HepG2 (cell line): ENCODE results near the gene PRR14. TPM values are rescaled to one million over a fixed set of nuclear protein-coding genes. Genes with fewer than 3 reads are reported as not detected.
A peak's percentile ranks its signal among the peaks of the same experiment; 100 is the strongest.

Source experiments
- ARID3A ChIP-seq: IDR thresholded peaks from 2 replicates; pipeline ENCODE4 v1.6.1; 2012; ENCODE audit warnings: low read depth, low read length, improper control_type of control experiment
- ATF1 ChIP-seq: IDR thresholded peaks from 2 replicates; pipeline ENCODE4 v1.6.1; 2016; ENCODE audit warnings: mild to moderate bottlenecking, control low read depth
- CENPBD1 ChIP-seq: sonication (generic); formaldehyde crosslinking; IDR thresholded peaks from 2 replicates; pipeline ENCODE4 v1.8.0; 2022; ENCODE audit warnings: missing genetic modification reagents, low read depth, mild to moderate bottlenecking, borderline replicate concordance
- DPF2 ChIP-seq: sonication (generic); formaldehyde crosslinking; IDR thresholded peaks from 2 replicates; pipeline ENCODE4 v1.4.0; 2020; ENCODE audit warnings: mild to moderate bottlenecking, low read depth, missing genetic modification reagents, borderline replicate concordance
- FOXO4 ChIP-seq: sonication (generic); formaldehyde crosslinking; conservative IDR thresholded peaks from 2 replicates; pipeline ENCODE4 v1.8.1; 2023; ENCODE audit warnings: missing genetic modification reagents
- HMGA1 ChIP-seq: sonication (generic); formaldehyde crosslinking; conservative IDR thresholded peaks from 2 replicates; pipeline ENCODE4 v1.4.0; 2020; ENCODE audit warnings: missing genetic modification reagents
- KAT7 ChIP-seq: IDR thresholded peaks from 2 replicates; pipeline ENCODE4 v1.6.1; 2018; ENCODE audit warnings: borderline replicate concordance, missing compliant biosample characterization
- NONO ChIP-seq, 2 experiments: fragments of 450-650 bp in 1 of 2; sonication (generic) in 1 of 2; formaldehyde crosslinking in 1 of 2; IDR thresholded peaks in 1 of 2; conservative IDR thresholded peaks in 1 of 2; 2 replicates each; pipeline versions ENCODE4 v1.6.1 to v1.8.0; 2017 to 2022; ENCODE audit warnings: mild to moderate bottlenecking in 1 of 2, missing genetic modification reagents in 1 of 2, moderate library complexity in 1 of 2
- RFX1 ChIP-seq: fragments of 450-650 bp; IDR thresholded peaks from 2 replicates; pipeline ENCODE4 v1.6.1; 2017
- SETDB1 ChIP-seq: sonication (generic); formaldehyde crosslinking; IDR thresholded peaks from 2 replicates; pipeline ENCODE4 v1.5.1; 2020; ENCODE audit warnings: missing genetic modification reagents, mild to moderate bottlenecking, borderline replicate concordance
- SIN3A ChIP-seq: IDR thresholded peaks from 2 replicates; pipeline ENCODE4 v1.6.1; 2011; ENCODE audit warnings: low read depth, mild to moderate bottlenecking, control low read depth, low read length, borderline replicate concordance
- SMARCE1 ChIP-seq: fragments of 450-650 bp; IDR thresholded peaks from 2 replicates; pipeline ENCODE4 v1.6.1; 2017; ENCODE audit warnings: borderline replicate concordance
- STAT5B ChIP-seq: sonication (generic); formaldehyde crosslinking; IDR thresholded peaks from 2 replicates; pipeline ENCODE4 v1.4.0; 2020; ENCODE audit warnings: missing genetic modification reagents
- TFDP1 ChIP-seq: IDR thresholded peaks from 2 replicates; pipeline ENCODE4 v1.6.1; 2016; ENCODE audit warnings: missing compliant biosample characterization, missing genetic modification reagents, borderline replicate concordance
- ZMYM4 ChIP-seq: sonication (generic); formaldehyde crosslinking; IDR thresholded peaks from 2 replicates; pipeline ENCODE4 v1.8.1; 2023; ENCODE audit warnings: mild to moderate bottlenecking, missing genetic modification reagents
- ZNF33A ChIP-seq: sonication (generic); formaldehyde crosslinking; IDR thresholded peaks from 2 replicates; pipeline ENCODE4 v1.5.1; 2020; ENCODE audit warnings: missing genetic modification reagents, mild to moderate bottlenecking, moderate library complexity, borderline replicate concordance
- ZNF430 ChIP-seq: sonication (generic); formaldehyde crosslinking; IDR thresholded peaks from 2 replicates; pipeline ENCODE4 v1.9.0; 2021; ENCODE audit warnings: mild to moderate bottlenecking, missing genetic modification reagents
- ZNF432 ChIP-seq: sonication (generic); formaldehyde crosslinking; IDR thresholded peaks from 2 replicates; pipeline ENCODE4 v1.5.0; 2020; ENCODE audit warnings: missing genetic modification reagents, mild to moderate bottlenecking, borderline replicate concordance
- polyA plus RNA-seq, 8 experiments: library from polyadenylated mRNA; depleted of rRNA in 3 of 8; stranded (reverse) in 7 of 8; unstranded in 1 of 8; fragments of >200 nt; fragmentation: Illumina TruSeq in 4 of 8; extraction: Trizol in 4 of 8; gene quantifications; 2 replicates each; pipeline versions ENCODE4 v1.2.1 to v1.2.3, GENCODE V29; 2011 to 2016; ENCODE audit warnings: low read depth in 4 of 8, missing spikeins in 1 of 8, mixed read lengths in 1 of 8; ENCODE audit not compliant: insufficient read depth in 1 of 8
- total RNA-seq, 5 experiments: library from RNA; depleted of rRNA; stranded (reverse); fragments of >200 nt; fragmentation: Illumina TruSeq; extraction: Trizol; gene quantifications; 2 replicates each; pipeline ENCODE4 v1.2.3, GENCODE V29; 2016; ENCODE audit warnings: low read depth in 1 of 5
- TF ChIP-seq, protein P1 (sequence below): sonication (generic); formaldehyde crosslinking; IDR thresholded peaks from 2 replicates; pipeline ENCODE4 v1.4.0; 2020; ENCODE audit warnings: mild to moderate bottlenecking, missing genetic modification reagents
- TF ChIP-seq, protein P2 (sequence below): sonication (generic); formaldehyde crosslinking; IDR thresholded peaks from 2 replicates; pipeline ENCODE4 v1.8.1; 2022; ENCODE audit warnings: mild to moderate bottlenecking, missing genetic modification reagents

The PRR14 gene
- total and polyA plus RNA-seq, 2 of the 13 experiments (the other 11 are each of a cell fraction or from before 2014, with no cell fraction given), result 8.4 to 11.0 TPM

GRCh38 chr16:30609926-30610839, 40.6 kb upstream of the PRR14 start, which contains the start of gene ZNF689 (continued):
- no peak for TF ChIP-seq NONO (IDR thresholded peaks at IDR 0.05)
- peak; percentile 94 for TF ChIP-seq NONO (CRISPR knock-in tag; conservative IDR thresholded peaks at IDR 0.05)
- no peak for TF ChIP-seq DPF2 (CRISPR knock-in tag)
- no peak for TF ChIP-seq CENPBD1
- TF ChIP-seq ZNF432 (CRISPR knock-in tag), result no peak
- peak; percentile 93 for TF ChIP-seq KAT7 (CRISPR knock-in tag)
- TF ChIP-seq SMARCE1, result no peak
- TF ChIP-seq, protein P1, sequence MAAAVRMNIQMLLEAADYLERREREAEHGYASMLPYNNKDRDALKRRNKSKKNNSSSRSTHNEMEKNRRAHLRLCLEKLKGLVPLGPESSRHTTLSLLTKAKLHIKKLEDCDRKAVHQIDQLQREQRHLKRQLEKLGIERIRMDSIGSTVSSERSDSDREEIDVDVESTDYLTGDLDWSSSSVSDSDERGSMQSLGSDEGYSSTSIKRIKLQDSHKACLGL (CRISPR knock-in tag), result peak; percentile 95
- no peak for TF ChIP-seq HMGA1 (CRISPR knock-in tag)
- TF ChIP-seq ARID3A, result no peak
- peak; percentile 98 for TF ChIP-seq ZNF430
- peak; percentile 95; the same call in 1 of the 2 replicates for TF ChIP-seq FOXO4 (CRISPR knock-in tag)
- TF ChIP-seq TFDP1 (CRISPR knock-in tag), result peak; percentile 99
- TF ChIP-seq ZNF33A (CRISPR knock-in tag), result peak; percentile 98; the same call in 1 of the 2 replicates
- no peak for TF ChIP-seq RFX1
- TF ChIP-seq SIN3A, result peak; percentile 94
- TF ChIP-seq ZMYM4 (CRISPR knock-in tag), result peak; percentile 75
- peak; percentile 91 for TF ChIP-seq ATF1
- TF ChIP-seq STAT5B (CRISPR knock-in tag), result no peak; the same call in 1 of the 2 replicates
- TF ChIP-seq SETDB1 (CRISPR knock-in tag), result no peak
- TF ChIP-seq, protein P2, sequence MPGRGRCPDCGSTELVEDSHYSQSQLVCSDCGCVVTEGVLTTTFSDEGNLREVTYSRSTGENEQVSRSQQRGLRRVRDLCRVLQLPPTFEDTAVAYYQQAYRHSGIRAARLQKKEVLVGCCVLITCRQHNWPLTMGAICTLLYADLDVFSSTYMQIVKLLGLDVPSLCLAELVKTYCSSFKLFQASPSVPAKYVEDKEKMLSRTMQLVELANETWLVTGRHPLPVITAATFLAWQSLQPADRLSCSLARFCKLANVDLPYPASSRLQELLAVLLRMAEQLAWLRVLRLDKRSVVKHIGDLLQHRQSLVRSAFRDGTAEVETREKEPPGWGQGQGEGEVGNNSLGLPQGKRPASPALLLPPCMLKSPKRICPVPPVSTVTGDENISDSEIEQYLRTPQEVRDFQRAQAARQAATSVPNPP (CRISPR knock-in tag), result peak; percentile 85
